ENCODE data around the gene TPM4. TPM values are rescaled to one million over a fixed set of nuclear protein-coding genes. Genes with fewer than 3 reads are reported as not detected.
A peak's percentile ranks its signal among the peaks of the same experiment; 100 is the strongest.

Gene TPM4
- total and polyA plus RNA-seq, 2 of the 13 experiments (the other 11 are each of a cell fraction or from before 2014, with no cell fraction given): 180 to 188 TPM

- TF ChIP-seq BORCS8-MEF2B (CRISPR knock-in tag; IDR thresholded peaks at IDR 0.05) (no peak), ZNF446 (CRISPR knock-in tag; IDR thresholded peaks at IDR 0.05) (no peak), HOXA7 (CRISPR knock-in tag; IDR thresholded peaks at IDR 0.05) (no peak), ZNF598 (CRISPR knock-in tag; IDR thresholded peaks at IDR 0.05; ENCODE audit: borderline replicate concordance) (0 out of 2 replicates have a peak, but pooled peaks have one; percentile 46), ZNF235 (CRISPR knock-in tag; IDR thresholded peaks at IDR 0.05; ENCODE audit: borderline replicate concordance) (no peak), CREBL2 (CRISPR knock-in tag; IDR thresholded peaks at IDR 0.05; ENCODE audit: borderline replicate concordance) (no peak), ZFX (CRISPR knock-in tag; IDR thresholded peaks at IDR 0.05; ENCODE audit: low read depth) (peak; percentile 62), ZNF672 (CRISPR knock-in tag; IDR thresholded peaks at IDR 0.05) (no peak), FOXC1 (CRISPR knock-in tag; IDR thresholded peaks at IDR 0.05; ENCODE audit: borderline replicate concordance) (no peak), GABPA (IDR thresholded peaks at IDR 0.05; ENCODE audit: low read depth, low read length) (no peak), GABPA (CRISPR knock-in tag; IDR thresholded peaks at IDR 0.05; ENCODE audit: low read depth) (peak; percentile 58), CENPT (CRISPR knock-in tag; IDR thresholded peaks at IDR 0.05; ENCODE audit: low read depth) (no peak), CAMTA2 (CRISPR knock-in tag; IDR thresholded peaks at IDR 0.05; ENCODE audit: borderline replicate concordance) (no peak), ZNF788 (CRISPR knock-in tag; IDR thresholded peaks at IDR 0.05; ENCODE audit: borderline replicate concordance) (0 out of 2 replicates have a peak, but pooled peaks have one; percentile 3), HHEX (CRISPR knock-in tag; IDR thresholded peaks at IDR 0.05) (no peak), POLR2A (IDR thresholded peaks at IDR 0.05; ENCODE audit: insufficient read depth in 1 of 2, low read depth in 2 of 2, low read length in 2 of 2) (peak in 1 of 2 experiments; percentile 60; a peak in 2 of 4 replicates), ZNF33A (CRISPR knock-in tag; IDR thresholded peaks at IDR 0.05; ENCODE audit: borderline replicate concordance) (no peak), ZNF644 (CRISPR knock-in tag; IDR thresholded peaks at IDR 0.05; ENCODE audit: low read depth) (no peak), ZBTB2 (CRISPR knock-in tag; IDR thresholded peaks at IDR 0.05; ENCODE audit: low read depth) (no peak), ONECUT2 (CRISPR knock-in tag; IDR thresholded peaks at IDR 0.05) (no peak), ZNF841 (CRISPR knock-in tag; IDR thresholded peaks at IDR 0.05; ENCODE audit: borderline replicate concordance) (no peak), PITX1 (CRISPR knock-in tag; IDR thresholded peaks at IDR 0.05) (peak; percentile 27; the same call in 1 of the 2 replicates), ZNF713 (CRISPR knock-in tag; IDR thresholded peaks at IDR 0.05) (no peak)
- TF ChIP-seq, protein P1, sequence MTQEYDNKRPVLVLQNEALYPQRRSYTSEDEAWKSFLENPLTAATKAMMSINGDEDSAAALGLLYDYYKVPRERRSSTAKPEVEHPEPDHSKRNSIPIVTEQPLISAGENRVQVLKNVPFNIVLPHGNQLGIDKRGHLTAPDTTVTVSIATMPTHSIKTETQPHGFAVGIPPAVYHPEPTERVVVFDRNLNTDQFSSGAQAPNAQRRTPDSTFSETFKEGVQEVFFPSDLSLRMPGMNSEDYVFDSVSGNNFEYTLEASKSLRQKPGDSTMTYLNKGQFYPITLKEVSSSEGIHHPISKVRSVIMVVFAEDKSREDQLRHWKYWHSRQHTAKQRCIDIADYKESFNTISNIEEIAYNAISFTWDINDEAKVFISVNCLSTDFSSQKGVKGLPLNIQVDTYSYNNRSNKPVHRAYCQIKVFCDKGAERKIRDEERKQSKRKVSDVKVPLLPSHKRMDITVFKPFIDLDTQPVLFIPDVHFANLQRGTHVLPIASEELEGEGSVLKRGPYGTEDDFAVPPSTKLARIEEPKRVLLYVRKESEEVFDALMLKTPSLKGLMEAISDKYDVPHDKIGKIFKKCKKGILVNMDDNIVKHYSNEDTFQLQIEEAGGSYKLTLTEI (CRISPR knock-in tag; conservative IDR thresholded peaks at IDR 0.05): no peak
- TF ChIP-seq, protein P2, sequence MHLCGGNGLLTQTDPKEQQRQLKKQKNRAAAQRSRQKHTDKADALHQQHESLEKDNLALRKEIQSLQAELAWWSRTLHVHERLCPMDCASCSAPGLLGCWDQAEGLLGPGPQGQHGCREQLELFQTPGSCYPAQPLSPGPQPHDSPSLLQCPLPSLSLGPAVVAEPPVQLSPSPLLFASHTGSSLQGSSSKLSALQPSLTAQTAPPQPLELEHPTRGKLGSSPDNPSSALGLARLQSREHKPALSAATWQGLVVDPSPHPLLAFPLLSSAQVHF (CRISPR knock-in tag; IDR thresholded peaks at IDR 0.05): no peak
- TF ChIP-seq, protein P3, sequence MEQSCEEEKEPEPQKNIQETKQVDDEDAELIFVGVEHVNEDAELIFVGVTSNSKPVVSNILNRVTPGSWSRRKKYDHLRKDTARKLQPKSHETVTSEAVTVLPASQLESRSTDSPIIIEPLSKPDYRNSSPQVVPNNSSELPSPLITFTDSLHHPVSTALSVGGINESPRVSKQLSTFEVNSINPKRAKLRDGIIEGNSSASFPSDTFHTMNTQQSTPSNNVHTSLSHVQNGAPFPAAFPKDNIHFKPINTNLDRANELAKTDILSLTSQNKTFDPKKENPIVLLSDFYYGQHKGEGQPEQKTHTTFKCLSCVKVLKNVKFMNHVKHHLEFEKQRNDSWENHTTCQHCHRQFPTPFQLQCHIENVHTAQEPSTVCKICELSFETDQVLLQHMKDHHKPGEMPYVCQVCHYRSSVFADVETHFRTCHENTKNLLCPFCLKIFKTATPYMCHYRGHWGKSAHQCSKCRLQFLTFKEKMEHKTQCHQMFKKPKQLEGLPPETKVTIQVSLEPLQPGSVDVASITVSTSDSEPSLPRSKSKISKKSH (CRISPR knock-in tag; IDR thresholded peaks at IDR 0.05; ENCODE audit: borderline replicate concordance): peak; percentile 44; the same call in 1 of the 2 replicates
These were observed 67.3 kb downstream of the TPM4 start, which contains the start of gene HSH2D (continued) for GRCh38 chr19:16143399-16144215.

Measured in HepG2 (cell line).